WTC11 (cell line): ENCODE results near the gene SPTLC3.

ENCODE experiments used
- CTCF ChIP-seq: fragments of 200-600 bp; IDR thresholded peaks from 2 replicates; pipeline ENCODE4 v1.8.0; 2022; ENCODE audit warnings: antibody characterized with exemption
- NR3C1 ChIP-seq: sonication (generic); formaldehyde crosslinking; conservative IDR thresholded peaks from 2 replicates; pipeline ENCODE4 v1.8.1; 2023; ENCODE audit warnings: low read depth, mild to moderate bottlenecking, missing genetic modification reagents

- TF ChIP-seq NR3C1 (CRISPR knock-in tag): no peak
- no peak for TF ChIP-seq CTCF
Measured at GRCh38 chr20:13028001-13028400, 19.2 kb downstream of the SPTLC3 start.
